ENCODE results near the gene FAH. TPM values are rescaled to one million over a fixed set of nuclear protein-coding genes. Genes with fewer than 3 reads are reported as not detected.

The FAH gene
- total and polyA plus RNA-seq, 4 experiments from 2014 or later: 6.2 to 8.9 (median 7.2) TPM

DNA sequence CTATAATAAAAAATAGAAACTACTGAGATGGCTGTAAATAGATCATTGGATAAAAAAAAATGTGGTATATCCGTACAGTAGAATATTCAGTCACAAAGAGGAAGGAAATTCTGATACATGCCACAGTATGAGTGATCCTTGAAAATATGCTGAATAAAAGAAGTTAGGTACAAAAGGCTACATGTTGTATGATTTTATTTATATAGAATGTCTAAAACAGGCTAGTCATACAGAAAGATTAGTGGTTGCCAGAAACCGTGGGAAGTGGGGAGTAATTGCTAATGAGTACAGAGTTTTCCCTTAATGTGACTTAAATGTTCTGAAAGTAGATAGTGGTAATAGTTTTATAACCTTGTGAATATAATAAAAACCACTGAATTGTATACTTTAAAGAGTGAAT lies 24.9 kb upstream of the FAH start:
- ChIA-PET POLR2A (ENCODE audit: partially characterized antibody) (no interaction called here), CTCF (ENCODE audit: partially characterized antibody) (no interaction called here)
- Mint-ChIP-seq H3K36me3 (peaks cover 42 to 53% of the 10 kb centered on the region in 2 donors), H3K27me3 (no peaks in the 10 kb centered on the region), H3K4me3 (no peak overlapping the region), H3K27ac (no peak overlapping the region), H3K9me3 (no peaks in the 10 kb centered on the region), H3K4me1 (peaks cover 2 to 7% (median 5%) of the 10 kb centered on the region in 4 donors)
- H3K27me3 ChIP-seq (ENCODE audit: insufficient read depth, low read length): no peaks in the 10 kb centered on the region
- peaks cover 3% of the 10 kb centered on the region for H3K36me3 ChIP-seq (ENCODE audit: insufficient read depth, low read length)
- no peak for DNase-seq
- H3K4me1 ChIP-seq (ENCODE audit: insufficient read depth, low read length): no peaks in the 10 kb centered on the region
- no peak overlapping the region for H3K27ac ChIP-seq (ENCODE audit: low read depth, low read length)
- no peak overlapping the region for H3K4me3 ChIP-seq (ENCODE audit: low read length in 2 of 2)
- H3K9me3 ChIP-seq (ENCODE audit: control insufficient read depth in 1 of 2, low read length in 2 of 2): no peaks in the 10 kb centered on the region
- intact Hi-C loops (cut with micrococcal nuclease): no loop called here

DNA sequence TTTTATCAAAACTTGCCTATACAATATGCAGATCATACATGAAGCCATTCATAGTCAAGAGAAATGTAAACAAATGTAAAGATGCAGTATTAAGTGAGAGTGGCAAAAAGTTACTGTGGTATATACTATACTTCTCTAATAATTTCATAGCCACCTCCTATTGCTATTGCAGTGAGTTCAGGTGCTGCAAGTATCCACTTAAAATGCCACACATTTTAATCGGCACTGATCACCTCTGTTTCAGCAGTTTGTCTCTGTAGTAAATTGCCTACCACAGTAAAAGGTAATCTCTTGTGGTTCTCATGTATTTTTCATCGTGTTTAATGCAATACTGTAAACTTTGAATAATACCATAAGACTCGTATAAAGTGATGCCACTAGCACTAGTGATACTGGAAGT lies 20.4 kb upstream of the FAH start:
- H3K4me3 Mint-ChIP-seq: no peak overlapping the region
- CTCF ChIA-PET (ENCODE audit: partially characterized antibody): no interaction called here
- Histone ChIP-seq H3K9me3 (ENCODE audit: control insufficient read depth in 1 of 2, low read length in 2 of 2) (no peaks in the 10 kb centered on the region), H3K4me1 (ENCODE audit: insufficient read depth, low read length) (no peaks in the 10 kb centered on the region), H3K36me3 (ENCODE audit: insufficient read depth, low read length) (peaks cover 7% of the 10 kb centered on the region), H3K27ac (ENCODE audit: low read depth, low read length) (no peak overlapping the region), H3K4me3 (ENCODE audit: low read length in 2 of 2) (no peak overlapping the region), H3K27me3 (ENCODE audit: insufficient read depth, low read length) (no peaks in the 10 kb centered on the region)
- peaks cover 0 to 2% (median 0%) of the 10 kb centered on the region in 4 donors for H3K4me1 Mint-ChIP-seq
- intact Hi-C loops (cut with micrococcal nuclease): no loop called here
- POLR2A ChIA-PET (ENCODE audit: partially characterized antibody): no interaction called here
- H3K27ac Mint-ChIP-seq: no peak overlapping the region
- no peaks in the 10 kb centered on the region for H3K9me3 Mint-ChIP-seq
- H3K36me3 Mint-ChIP-seq: peaks cover 37 to 58% of the 10 kb centered on the region in 2 donors
- DNase-seq: no peak
- no peaks in the 10 kb centered on the region for H3K27me3 Mint-ChIP-seq

DNA sequence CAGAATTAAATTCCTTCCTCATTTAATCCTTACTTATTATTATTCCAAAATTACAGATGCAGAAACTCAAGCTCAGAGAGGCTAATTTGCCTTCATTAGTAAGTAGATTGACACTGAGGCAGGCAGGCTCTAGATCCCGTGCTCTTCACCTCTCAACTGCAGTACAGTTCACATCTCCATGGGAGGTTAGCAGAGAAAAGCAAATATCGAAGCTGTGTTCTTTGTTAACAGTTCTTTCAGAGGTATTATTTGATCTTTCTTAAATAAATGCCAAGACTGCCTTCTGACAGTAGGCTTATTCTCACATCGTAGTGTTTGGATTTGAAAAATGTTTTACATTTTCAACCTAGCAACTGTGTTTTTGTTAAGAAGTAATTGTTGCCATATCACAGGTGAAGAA lies 15.9 kb upstream of the FAH start:
- no peaks in the 10 kb centered on the region for H3K27me3 ChIP-seq (ENCODE audit: insufficient read depth, low read length)
- peaks cover 7% of the 10 kb centered on the region for H3K36me3 ChIP-seq (ENCODE audit: insufficient read depth, low read length)
- H3K4me3 ChIP-seq (ENCODE audit: low read length in 2 of 2): no peak overlapping the region
- CTCF ChIA-PET (ENCODE audit: partially characterized antibody): no interaction called here
- Mint-ChIP-seq H3K4me1 (no peaks in the 10 kb centered on the region), H3K9me3 (no peaks in the 10 kb centered on the region), H3K4me3 (no peak overlapping the region), H3K27me3 (no peaks in the 10 kb centered on the region), H3K36me3 (peaks cover 22 to 40% of the 10 kb centered on the region in 2 donors), H3K27ac (no peak overlapping the region)
- no peak for DNase-seq
- POLR2A ChIA-PET (ENCODE audit: partially characterized antibody): no interaction called here
- H3K9me3 ChIP-seq (ENCODE audit: control insufficient read depth in 1 of 2, low read length in 2 of 2): no peaks in the 10 kb centered on the region
- intact Hi-C loops (cut with micrococcal nuclease): no loop called here
- H3K27ac ChIP-seq (ENCODE audit: low read depth, low read length): no peak overlapping the region
- no peaks in the 10 kb centered on the region for H3K4me1 ChIP-seq (ENCODE audit: insufficient read depth, low read length)

DNA sequence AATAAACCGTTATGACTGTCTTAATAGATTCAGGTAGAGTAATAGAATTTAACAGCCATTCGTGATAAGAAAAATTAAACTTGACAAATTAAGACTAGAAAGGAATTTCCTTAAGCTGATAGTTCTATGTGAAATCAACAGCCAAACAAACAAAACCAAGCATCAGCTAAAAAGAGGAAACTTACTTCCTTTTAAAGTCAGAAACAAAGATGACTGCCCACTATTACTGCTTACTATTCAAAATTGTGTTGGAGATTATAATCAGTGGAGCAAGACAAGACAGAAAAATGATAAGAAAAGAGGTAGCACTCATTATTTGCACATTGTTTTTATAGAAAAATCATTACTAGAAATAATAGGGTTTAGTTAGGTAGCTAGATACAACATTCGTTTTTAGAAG lies 13.8 kb upstream of the FAH start:
- no peaks in the 10 kb centered on the region for H3K9me3 Mint-ChIP-seq
- no peaks in the 10 kb centered on the region for H3K27me3 ChIP-seq (ENCODE audit: insufficient read depth, low read length)
- DNase-seq: no peak
- H3K36me3 ChIP-seq (ENCODE audit: insufficient read depth, low read length): peaks cover 7% of the 10 kb centered on the region
- no peak overlapping the region for H3K27ac Mint-ChIP-seq
- no peak overlapping the region for H3K27ac ChIP-seq (ENCODE audit: low read depth, low read length)
- intact Hi-C loops (cut with micrococcal nuclease): no loop called here
- peaks cover 17 to 29% of the 10 kb centered on the region in 2 donors for H3K36me3 Mint-ChIP-seq
- H3K9me3 ChIP-seq (ENCODE audit: control insufficient read depth in 1 of 2, low read length in 2 of 2): no peaks in the 10 kb centered on the region
- no peaks in the 10 kb centered on the region for H3K27me3 Mint-ChIP-seq
- CTCF ChIA-PET (ENCODE audit: partially characterized antibody): no interaction called here
- H3K4me3 Mint-ChIP-seq: no peak overlapping the region
- H3K4me3 ChIP-seq (ENCODE audit: low read length in 2 of 2): no peak overlapping the region
- no peaks in the 10 kb centered on the region for H3K4me1 ChIP-seq (ENCODE audit: insufficient read depth, low read length)
- no peaks in the 10 kb centered on the region for H3K4me1 Mint-ChIP-seq
- POLR2A ChIA-PET (ENCODE audit: partially characterized antibody): no interaction called here

DNA sequence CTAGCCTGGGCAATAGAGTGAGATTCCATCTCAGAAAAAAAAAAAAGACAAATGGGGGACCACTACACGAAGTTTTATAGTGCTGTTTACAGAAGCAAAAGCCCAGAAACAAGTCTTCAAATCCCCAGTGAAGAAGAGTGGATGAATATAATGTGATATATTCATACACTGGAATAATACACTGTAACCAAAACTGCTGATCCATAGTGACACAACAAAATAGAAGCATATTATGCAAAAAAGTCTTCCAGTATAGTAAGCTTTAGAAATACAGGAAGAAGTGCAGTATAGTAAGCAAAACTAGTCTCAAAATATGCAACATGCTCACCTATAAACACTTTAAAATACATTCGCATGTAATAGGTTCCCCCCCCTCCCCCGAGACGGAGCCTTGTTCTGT lies 11.9 kb upstream of the FAH start:
- Histone ChIP-seq H3K27ac (ENCODE audit: low read depth, low read length) (no peak overlapping the region), H3K4me3 (ENCODE audit: low read length in 2 of 2) (no peak overlapping the region), H3K27me3 (ENCODE audit: insufficient read depth, low read length) (no peaks in the 10 kb centered on the region), H3K36me3 (ENCODE audit: insufficient read depth, low read length) (peaks cover 3% of the 10 kb centered on the region), H3K9me3 (ENCODE audit: control insufficient read depth in 1 of 2, low read length in 2 of 2) (no peaks in the 10 kb centered on the region), H3K4me1 (ENCODE audit: insufficient read depth, low read length) (no peaks in the 10 kb centered on the region)
- ChIA-PET CTCF (ENCODE audit: partially characterized antibody) (no interaction called here), POLR2A (ENCODE audit: partially characterized antibody) (no interaction called here)
- intact Hi-C loops (cut with micrococcal nuclease): no loop called here
- Mint-ChIP-seq H3K27me3 (no peaks in the 10 kb centered on the region), H3K4me3 (no peak overlapping the region), H3K36me3 (peaks cover 8 to 17% of the 10 kb centered on the region in 2 donors), H3K9me3 (peaks cover 0 to 4% (median under 1%) of the 10 kb centered on the region in 8 donors), H3K4me1 (no peaks in the 10 kb centered on the region), H3K27ac (no peak overlapping the region)
- no peak for DNase-seq

DNA sequence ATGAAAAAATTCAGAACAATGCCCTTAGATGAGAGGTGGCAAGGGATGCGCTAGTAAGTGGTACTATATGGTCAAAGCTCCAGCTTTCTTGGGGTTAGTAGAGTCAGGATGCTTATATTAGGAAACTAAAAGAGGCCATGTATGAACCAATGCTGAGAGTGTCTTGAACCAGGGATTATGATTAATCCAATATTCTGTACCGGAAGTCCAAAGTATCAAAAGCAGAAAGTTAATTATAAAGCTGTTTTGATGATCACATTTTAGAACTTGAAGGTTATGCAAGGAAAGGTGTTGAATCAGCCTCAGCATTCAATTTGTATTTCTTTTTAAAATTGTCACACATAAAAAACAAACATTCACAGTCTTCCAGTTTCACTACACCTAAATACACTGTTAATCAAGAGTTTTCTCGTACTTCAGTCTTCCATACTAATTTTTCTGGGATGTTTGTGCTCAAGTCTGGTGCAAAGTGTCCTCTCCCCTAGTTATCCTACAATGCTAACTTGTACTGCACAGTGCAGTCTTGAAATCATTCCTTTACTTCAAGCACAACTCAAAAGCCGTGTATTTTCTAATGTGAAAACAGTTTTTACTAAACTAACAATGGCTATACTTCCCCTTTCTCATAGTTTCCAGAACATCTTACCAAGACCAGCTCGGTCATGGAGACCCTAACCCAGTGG lies 10.7 kb upstream of the FAH start:
- CTCF ChIA-PET (ENCODE audit: partially characterized antibody): no interaction called here
- intact Hi-C loops (cut with micrococcal nuclease): no loop called here
- no peak overlapping the region for H3K27ac Mint-ChIP-seq

DNA sequence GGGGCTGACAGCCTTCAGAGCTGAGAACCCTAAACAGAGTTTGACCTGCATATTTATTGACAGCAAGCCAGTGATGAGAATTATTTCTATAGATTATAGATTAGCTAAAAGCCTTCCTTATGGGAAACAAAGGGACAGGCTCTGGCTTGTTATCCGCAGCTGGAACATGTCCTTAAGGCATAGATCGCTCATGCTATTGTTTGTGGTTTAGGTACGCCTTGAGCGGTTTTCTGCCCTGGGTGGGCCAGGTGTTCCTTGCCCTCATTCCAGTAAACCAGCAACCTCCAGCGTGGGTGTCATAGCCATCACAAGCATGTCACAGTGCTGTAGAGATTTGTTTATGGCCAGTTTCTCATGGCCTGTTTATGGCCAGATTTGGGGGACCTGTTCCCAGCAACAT lies 10.2 kb upstream of the FAH start:
- no peaks in the 10 kb centered on the region for H3K36me3 ChIP-seq (ENCODE audit: insufficient read depth, low read length)
- Mint-ChIP-seq H3K36me3 (peaks cover 4 to 5% of the 10 kb centered on the region in 2 donors), H3K27me3 (no peaks in the 10 kb centered on the region), H3K27ac (no peak overlapping the region), H3K4me3 (no peak overlapping the region), H3K9me3 (peaks cover 0 to 4% (median 2%) of the 10 kb centered on the region in 8 donors), H3K4me1 (no peaks in the 10 kb centered on the region)
- H3K27me3 ChIP-seq (ENCODE audit: insufficient read depth, low read length): no peaks in the 10 kb centered on the region
- ChIA-PET POLR2A (ENCODE audit: partially characterized antibody) (no interaction called here), CTCF (ENCODE audit: partially characterized antibody) (no interaction called here)
- intact Hi-C loops (cut with micrococcal nuclease): no loop called here
- no peaks in the 10 kb centered on the region for H3K9me3 ChIP-seq (ENCODE audit: control insufficient read depth in 1 of 2, low read length in 2 of 2)
- H3K27ac ChIP-seq (ENCODE audit: low read depth, low read length): no peak overlapping the region
- no peaks in the 10 kb centered on the region for H3K4me1 ChIP-seq (ENCODE audit: insufficient read depth, low read length)
- no peak for DNase-seq
- no peak overlapping the region for H3K4me3 ChIP-seq (ENCODE audit: low read length in 2 of 2)

More for the DNA sequence above, 10.7 kb upstream of the FAH start:
- Mint-ChIP-seq H3K27me3 (no peaks in the 10 kb centered on the region), H3K4me3 (no peak overlapping the region), H3K36me3 (peaks cover 8 to 10% of the 10 kb centered on the region in 2 donors), H3K4me1 (no peaks in the 10 kb centered on the region), H3K9me3 (peaks cover 0 to 4% (median 2%) of the 10 kb centered on the region in 8 donors)
- no peaks in the 10 kb centered on the region for H3K36me3 ChIP-seq (ENCODE audit: insufficient read depth, low read length)
- no peaks in the 10 kb centered on the region for H3K27me3 ChIP-seq (ENCODE audit: insufficient read depth, low read length)
- no peak overlapping the region for H3K27ac ChIP-seq (ENCODE audit: low read depth, low read length)
- DNase-seq: no peak
- H3K9me3 ChIP-seq (ENCODE audit: control insufficient read depth in 1 of 2, low read length in 2 of 2): no peaks in the 10 kb centered on the region
- no peaks in the 10 kb centered on the region for H3K4me1 ChIP-seq (ENCODE audit: insufficient read depth, low read length)
- POLR2A ChIA-PET (ENCODE audit: partially characterized antibody): no interaction called here
- H3K4me3 ChIP-seq (ENCODE audit: low read length in 2 of 2): no peak overlapping the region
